Activated CD4-positive, alpha-beta memory T cell treated with anti-CD3 and anti-CD28 coated beads, Interleukin-2, amount 10 ng/mL, durations not matched to agents 7 days and 5 days (primary cell): ENCODE data around the gene AKAP13. TPM values are rescaled to one million over a fixed set of nuclear protein-coding genes. Genes with fewer than 3 reads are reported as not detected.
A peak's percentile ranks its signal among the peaks of the same experiment; 100 is the strongest.

Source experiments
- CTCF ChIA-PET: fragments of 350-600 bp; sonication (Branson Sonifier 250); formaldehyde crosslinking; loops from one replicate; lab custom pipeline; 2021; ENCODE audit warnings: antibody characterized with exemption, inconsistent platforms; lab: Charles Lee
- POLR2A ChIA-PET: fragments of 350-600 bp; sonication (Branson Sonifier 250); formaldehyde crosslinking; loops from one replicate; lab custom pipeline; 2021; ENCODE audit warnings: antibody characterized with exemption; lab: Charles Lee
- DNase-seq: peaks from one replicate; pipeline ENCODE4 v3.0.0-alpha.2; 2020
- H3K27ac Mint-ChIP-seq: one replicate; pipeline ENCODE4 v1.8.0; 2021; ENCODE audit warnings: mild to moderate bottlenecking, mixed read lengths
- H3K27me3 Mint-ChIP-seq: one replicate; pipeline ENCODE4 v1.8.0; 2021; ENCODE audit warnings: mixed read lengths
- H3K36me3 Mint-ChIP-seq: one replicate; pipeline ENCODE4 v1.8.0; 2021; ENCODE audit warnings: low read depth, mixed read lengths
- H3K4me1 Mint-ChIP-seq: one replicate; pipeline ENCODE4 v1.8.0; 2021; ENCODE audit warnings: mixed read lengths
- H3K4me3 Mint-ChIP-seq: one replicate; pipeline ENCODE4 v1.8.0; 2021; ENCODE audit warnings: mild to moderate bottlenecking, mixed read lengths
- H3K9me3 Mint-ChIP-seq: one replicate; pipeline ENCODE4 v1.8.0; 2021; ENCODE audit warnings: mixed read lengths
- total RNA-seq, 2 experiments: library from RNA; stranded (reverse); gene quantifications; one replicate each; pipeline ENCODE4 v1.2.3, GENCODE V29; 2021

AKAP13 gene
- total RNA-seq, 2 experiments from 2014 or later = 153 to 170 TPM

GRCh38 chr15:85676342-85677098 lies 296.1 kb downstream of the AKAP13 start:
- POLR2A ChIA-PET = no interaction called here
- Mint-ChIP-seq H3K4me3 (no peak overlapping the region), H3K4me1 (peaks cover 12% of the 10 kb centered on the region), H3K9me3 (no peaks in the 10 kb centered on the region), H3K27ac (no peak overlapping the region), H3K36me3 (peaks cover 52% of the 10 kb centered on the region), H3K27me3 (no peaks in the 10 kb centered on the region)
- DNase-seq = no peak
- CTCF ChIA-PET = interaction anchor here (1.4 kb wide), 1 partner anchor 13 kb away, joined by 4 read pairs; no protein-coding TSS in a partner anchor

GRCh38 chr15:85679231-85679630 lies 298.8 kb downstream of the AKAP13 start:
- no peak overlapping the region for H3K27ac Mint-ChIP-seq
- H3K4me1 Mint-ChIP-seq = peaks cover 12% of the 10 kb centered on the region
- H3K27me3 Mint-ChIP-seq = no peaks in the 10 kb centered on the region
- POLR2A ChIA-PET = no interaction called here
- CTCF ChIA-PET = no interaction called here
- no peak for DNase-seq
- H3K4me3 Mint-ChIP-seq = no peak overlapping the region
- H3K36me3 Mint-ChIP-seq = peaks cover 51% of the 10 kb centered on the region
- H3K9me3 Mint-ChIP-seq = no peaks in the 10 kb centered on the region

GRCh38 chr15:85681386-85681785 lies 301.0 kb downstream of the AKAP13 start:
- Mint-ChIP-seq H3K4me1 (peaks cover 8% of the 10 kb centered on the region), H3K36me3 (peaks cover 49% of the 10 kb centered on the region), H3K9me3 (no peaks in the 10 kb centered on the region), H3K27me3 (no peaks in the 10 kb centered on the region), H3K27ac (no peak overlapping the region), H3K4me3 (no peak overlapping the region)
- no peak for DNase-seq
- ChIA-PET CTCF (no interaction called here), POLR2A (no interaction called here)

GRCh38 chr15:85684174-85684710 lies 303.8 kb downstream of the AKAP13 start:
- Mint-ChIP-seq H3K27ac (no peak overlapping the region), H3K4me1 (peaks cover 28% of the 10 kb centered on the region), H3K4me3 (no peak overlapping the region), H3K36me3 (peaks cover 52% of the 10 kb centered on the region), H3K9me3 (no peaks in the 10 kb centered on the region), H3K27me3 (no peaks in the 10 kb centered on the region)
- ChIA-PET CTCF (no interaction called here), POLR2A (no interaction called here)
- no peak for DNase-seq

- no peaks in the 10 kb centered on the region for H3K27me3 Mint-ChIP-seq
- H3K4me1 Mint-ChIP-seq = peaks cover 37% of the 10 kb centered on the region
- no peak for DNase-seq
- H3K4me3 Mint-ChIP-seq = no peak overlapping the region
- H3K27ac Mint-ChIP-seq = no peak overlapping the region
- POLR2A ChIA-PET = no interaction called here
- peaks cover 53% of the 10 kb centered on the region for H3K36me3 Mint-ChIP-seq
- CTCF ChIA-PET = no interaction called here
- no peaks in the 10 kb centered on the region for H3K9me3 Mint-ChIP-seq
Measured at GRCh38 chr15:85685356-85685755, 305.0 kb downstream of the AKAP13 start.

GRCh38 chr15:85687329-85687728 lies 306.9 kb downstream of the AKAP13 start:
- DNase-seq = no peak
- Mint-ChIP-seq H3K4me3 (peak overlapping the region; percentile 9), H3K27me3 (no peaks in the 10 kb centered on the region), H3K4me1 (peaks cover 56% of the 10 kb centered on the region), H3K36me3 (peaks cover 57% of the 10 kb centered on the region), H3K9me3 (no peaks in the 10 kb centered on the region), H3K27ac (peak overlapping the region; percentile 85)
- ChIA-PET CTCF (interaction anchor here (0.6 to 1.1 kb wide), 4 partner anchors 10 to 939 kb away, joined by 3 to 5 read pairs (median 4); no protein-coding TSS in a partner anchor), POLR2A (interaction anchor here (1.0 to 1.8 kb wide), 4 partner anchors 15 to 41 kb away, joined by 3 to 7 read pairs (median 4); no protein-coding TSS in a partner anchor)

GRCh38 chr15:85688711-85689110 lies 308.3 kb downstream of the AKAP13 start:
- H3K9me3 Mint-ChIP-seq = no peaks in the 10 kb centered on the region
- peaks cover 60% of the 10 kb centered on the region for H3K36me3 Mint-ChIP-seq
- H3K27me3 Mint-ChIP-seq = no peaks in the 10 kb centered on the region
- CTCF ChIA-PET = interaction anchor here (1.5 to 6.0 kb wide), 2 partner anchors 12 to 15 kb away, joined by 4 to 46 read pairs; no protein-coding TSS in a partner anchor
- DNase-seq = no peak
- H3K4me1 Mint-ChIP-seq = peaks cover 70% of the 10 kb centered on the region
- H3K27ac Mint-ChIP-seq = peak overlapping the region; percentile 99
- POLR2A ChIA-PET = interaction anchor here (0.9 to 6.0 kb wide), 13 partner anchors 14 to 392 kb away, joined by 3 to 285 read pairs (median 8); partner anchors contain the start of gene AKAP13
- H3K4me3 Mint-ChIP-seq = peak overlapping the region; percentile 96

GRCh38 chr15:85689729-85690128 lies 309.3 kb downstream of the AKAP13 start:
- peak; percentile 69 for DNase-seq
- Mint-ChIP-seq H3K4me3 (peak overlapping the region; percentile 96), H3K9me3 (no peaks in the 10 kb centered on the region), H3K4me1 (peaks cover 74% of the 10 kb centered on the region), H3K27me3 (no peaks in the 10 kb centered on the region), H3K27ac (peak overlapping the region; percentile 99), H3K36me3 (peaks cover 59% of the 10 kb centered on the region)
- POLR2A ChIA-PET = interaction anchor here (0.9 to 6.0 kb wide), 19 partner anchors 13 to 393 kb away, joined by 3 to 285 read pairs (median 5); partner anchors contain the start of gene AKAP13
- CTCF ChIA-PET = interaction anchor here (1.5 to 6.0 kb wide), 4 partner anchors 13 to 105 kb away, joined by 3 to 46 read pairs (median 4); no protein-coding TSS in a partner anchor

- peaks cover 64% of the 10 kb centered on the region for H3K36me3 Mint-ChIP-seq
- H3K27me3 Mint-ChIP-seq = no peaks in the 10 kb centered on the region
- peak; percentile 65 for DNase-seq
- H3K9me3 Mint-ChIP-seq = no peaks in the 10 kb centered on the region
- peak overlapping the region; percentile 96 for H3K4me3 Mint-ChIP-seq
- CTCF ChIA-PET = interaction anchor here (1.0 to 6.0 kb wide), 5 partner anchors 13 to 106 kb away, joined by 3 to 46 read pairs (median 3); no protein-coding TSS in a partner anchor
- POLR2A ChIA-PET = interaction anchor here (0.9 to 6.0 kb wide), 20 partner anchors 9 to 374 kb away, joined by 3 to 285 read pairs (median 7); partner anchors contain the start of gene AKAP13
- H3K4me1 Mint-ChIP-seq = peaks cover 77% of the 10 kb centered on the region
- H3K27ac Mint-ChIP-seq = peak overlapping the region; percentile 99
Measured at GRCh38 chr15:85690561-85691231, 310.3 kb downstream of the AKAP13 start.

GRCh38 chr15:85691350-85692240 lies 311.2 kb downstream of the AKAP13 start:
- peak; percentile 59 for DNase-seq
- H3K27me3 Mint-ChIP-seq = no peaks in the 10 kb centered on the region
- H3K27ac Mint-ChIP-seq = peak overlapping the region; percentile 99
- H3K36me3 Mint-ChIP-seq = peaks cover 63% of the 10 kb centered on the region
- H3K9me3 Mint-ChIP-seq = no peaks in the 10 kb centered on the region
- CTCF ChIA-PET = interaction anchor here (0.9 to 6.0 kb wide), 5 partner anchors 12 to 395 kb away, joined by 3 to 46 read pairs (median 3); no protein-coding TSS in a partner anchor
- peaks cover 72% of the 10 kb centered on the region for H3K4me1 Mint-ChIP-seq
- peak overlapping the region; percentile 96 for H3K4me3 Mint-ChIP-seq
- POLR2A ChIA-PET = interaction anchor here (0.9 to 6.0 kb wide), 17 partner anchors 9 to 311 kb away, joined by 3 to 285 read pairs (median 7); partner anchors contain the start of genes AKAP13 and KLHL25

- CTCF ChIA-PET = interaction anchor here (1.0 to 6.0 kb wide), 4 partner anchors 12 to 396 kb away, joined by 3 to 46 read pairs (median 4); no protein-coding TSS in a partner anchor
- no peak for DNase-seq
- Mint-ChIP-seq H3K27ac (peak overlapping the region; percentile 99), H3K27me3 (no peaks in the 10 kb centered on the region), H3K4me3 (peak overlapping the region; percentile 96), H3K4me1 (peaks cover 65% of the 10 kb centered on the region), H3K36me3 (peaks cover 63% of the 10 kb centered on the region), H3K9me3 (no peaks in the 10 kb centered on the region)
- POLR2A ChIA-PET = interaction anchor here (1.0 to 6.0 kb wide), 15 partner anchors 11 to 312 kb away, joined by 4 to 285 read pairs (median 9); partner anchors contain the start of genes AKAP13 and KLHL25
Measured at GRCh38 chr15:85692321-85692720, 311.9 kb downstream of the AKAP13 start.
